GM18858 (cell line): ENCODE results near the gene IGSF8.

Experiments
- ATAC-seq: cut with Tn5 transposase; IDR thresholded peaks from one replicate; pipeline ENCODE4 v1.9.1; 2021; ENCODE audit not compliant: unreplicated experiment

Gene IGSF8

GRCh38 chr1:160043543-160043942 is 54.9 kb downstream of the IGSF8 start:
- ATAC-seq, result no peak
